EL (cell line): ENCODE measurements around the gene FHIP2A.

Experiments
- DNase-seq: peaks from one replicate; pipeline ENCODE4 v3.0.0-alpha.2; 2016

FHIP2A gene

GRCh38 chr10:114859222-114859621 lies 37.6 kb downstream of the FHIP2A start:
- no peak for DNase-seq

- DNase-seq: no peak
These were observed 40.9 kb downstream of the FHIP2A start for GRCh38 chr10:114862456-114862855.

GRCh38 chr10:114867365-114867764 lies 45.8 kb downstream of the FHIP2A start:
- DNase-seq: no peak

GRCh38 chr10:114868870-114869519 lies 47.4 kb downstream of the FHIP2A start:
- DNase-seq: peak; percentile 71

GRCh38 chr10:114869520-114869892 lies 47.9 kb downstream of the FHIP2A start:
- DNase-seq: peak; percentile 83

GRCh38 chr10:114870486-114870885 lies 48.9 kb downstream of the FHIP2A start:
- no peak for DNase-seq

- no peak for DNase-seq
These were observed 49.8 kb downstream of the FHIP2A start for GRCh38 chr10:114871379-114871778.
